GM12873 (cell line): ENCODE measurements around the gene CLIC5.

Experiments
- TF ChIP-seq, protein P1 (sequence below): IDR thresholded peaks from 2 replicates; pipeline ENCODE4 v1.5.1; 2012; ENCODE audit warnings: low read depth, mild to moderate bottlenecking, moderate library complexity, low read length, control low read depth; ENCODE audit not compliant: insufficient read depth; ENCODE audit errors: missing control alignments

Gene CLIC5

DNA sequence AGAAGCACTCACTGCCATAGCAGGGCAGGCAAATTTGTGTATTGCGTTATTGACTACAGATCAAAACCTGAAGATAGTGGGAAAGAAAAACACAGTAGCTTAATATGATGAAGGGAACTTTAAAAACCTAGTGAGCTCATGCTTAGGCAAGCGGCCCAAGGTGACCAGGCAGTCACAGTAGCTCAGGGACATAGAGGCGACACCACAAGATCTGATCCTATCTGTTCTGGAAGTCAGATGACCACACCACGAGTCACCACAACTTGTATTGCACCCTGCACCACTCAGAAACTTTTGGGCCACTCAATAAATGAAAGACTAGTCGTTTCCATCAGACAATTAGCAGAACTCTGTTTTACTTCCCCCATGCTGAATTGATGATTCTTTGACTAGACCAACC, 4.9 kb downstream of the CLIC5 start:
- TF ChIP-seq, protein P1, sequence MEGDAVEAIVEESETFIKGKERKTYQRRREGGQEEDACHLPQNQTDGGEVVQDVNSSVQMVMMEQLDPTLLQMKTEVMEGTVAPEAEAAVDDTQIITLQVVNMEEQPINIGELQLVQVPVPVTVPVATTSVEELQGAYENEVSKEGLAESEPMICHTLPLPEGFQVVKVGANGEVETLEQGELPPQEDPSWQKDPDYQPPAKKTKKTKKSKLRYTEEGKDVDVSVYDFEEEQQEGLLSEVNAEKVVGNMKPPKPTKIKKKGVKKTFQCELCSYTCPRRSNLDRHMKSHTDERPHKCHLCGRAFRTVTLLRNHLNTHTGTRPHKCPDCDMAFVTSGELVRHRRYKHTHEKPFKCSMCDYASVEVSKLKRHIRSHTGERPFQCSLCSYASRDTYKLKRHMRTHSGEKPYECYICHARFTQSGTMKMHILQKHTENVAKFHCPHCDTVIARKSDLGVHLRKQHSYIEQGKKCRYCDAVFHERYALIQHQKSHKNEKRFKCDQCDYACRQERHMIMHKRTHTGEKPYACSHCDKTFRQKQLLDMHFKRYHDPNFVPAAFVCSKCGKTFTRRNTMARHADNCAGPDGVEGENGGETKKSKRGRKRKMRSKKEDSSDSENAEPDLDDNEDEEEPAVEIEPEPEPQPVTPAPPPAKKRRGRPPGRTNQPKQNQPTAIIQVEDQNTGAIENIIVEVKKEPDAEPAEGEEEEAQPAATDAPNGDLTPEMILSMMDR = no peak

DNA sequence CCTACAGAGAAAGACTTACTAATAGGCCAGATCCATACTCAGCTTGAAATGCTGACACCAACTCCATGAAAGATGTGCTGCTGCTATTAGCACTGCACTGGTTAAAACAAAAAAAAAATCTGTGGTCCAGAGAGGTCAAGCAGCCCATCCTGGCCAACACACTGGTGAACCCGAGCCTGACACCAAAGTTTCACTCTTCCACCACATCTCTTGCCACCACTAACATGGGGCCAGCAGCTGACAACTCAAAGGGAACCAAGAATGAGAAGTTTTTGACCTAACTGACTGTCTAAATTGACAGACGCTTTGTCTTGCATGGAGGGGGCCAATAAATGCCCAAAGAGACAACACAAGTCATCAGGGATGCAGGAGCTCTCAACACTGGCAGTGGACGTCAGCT, 5.4 kb downstream of the CLIC5 start:
- TF ChIP-seq, protein P1 = no peak

DNA sequence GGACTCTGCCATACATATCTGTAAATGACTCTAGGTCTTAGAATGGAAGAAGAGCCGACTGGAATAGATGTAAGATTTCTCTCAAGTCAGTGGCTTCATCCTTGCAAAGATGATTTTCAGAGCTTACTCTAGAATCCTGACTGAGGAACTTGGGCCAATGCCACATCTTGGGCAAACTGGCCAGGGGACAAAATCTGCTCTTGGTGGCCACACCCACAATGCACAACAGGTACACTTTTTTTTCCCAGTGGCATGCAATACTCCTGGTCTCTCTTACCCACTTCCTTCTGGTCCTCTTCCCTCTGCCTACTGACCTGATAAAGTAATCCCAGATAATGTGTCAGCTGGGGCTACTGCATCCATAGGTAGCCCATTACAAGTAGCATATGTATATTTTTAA, 13.4 kb downstream of the CLIC5 start:
- TF ChIP-seq, protein P1 = no peak

DNA sequence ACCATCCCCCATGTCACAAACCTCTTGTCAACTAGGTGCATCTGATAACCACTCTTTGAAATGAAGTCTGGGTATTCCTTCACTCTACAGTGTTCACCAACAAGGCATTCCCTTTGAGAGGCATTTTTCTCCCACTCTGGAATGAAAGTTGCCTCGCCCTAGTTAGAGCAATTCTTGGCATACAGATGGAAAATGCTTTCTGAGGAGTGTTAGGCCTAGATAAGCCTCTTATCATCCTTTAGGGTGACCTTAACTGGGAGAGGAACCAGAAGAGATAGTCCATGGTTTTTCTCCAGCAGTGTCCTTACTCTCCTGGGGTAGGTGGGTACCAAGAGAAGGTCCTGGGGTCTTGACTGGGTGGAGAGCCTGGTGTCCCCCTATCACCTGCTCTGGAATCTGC, 14.8 kb downstream of the CLIC5 start:
- TF ChIP-seq, protein P1 = no peak

DNA sequence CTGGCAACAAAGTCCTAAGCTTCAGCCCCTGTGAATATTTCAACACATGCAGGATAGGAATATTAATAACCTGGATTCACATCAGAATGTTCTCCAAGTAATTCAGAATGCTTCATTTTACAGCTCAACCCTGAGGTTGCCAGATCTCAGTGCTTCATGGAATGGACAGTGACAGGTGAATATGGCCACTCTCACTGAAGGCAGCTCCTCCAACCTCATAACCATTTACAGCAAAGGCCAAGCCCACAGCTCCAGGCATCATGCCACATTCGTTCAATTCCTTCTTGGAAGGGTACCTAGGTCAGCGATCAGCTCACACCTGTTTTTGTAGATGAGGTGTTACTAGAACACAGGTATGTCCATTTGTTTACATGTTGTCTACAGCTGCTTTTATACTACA, 17.1 kb downstream of the CLIC5 start:
- TF ChIP-seq, protein P1 = no peak

DNA sequence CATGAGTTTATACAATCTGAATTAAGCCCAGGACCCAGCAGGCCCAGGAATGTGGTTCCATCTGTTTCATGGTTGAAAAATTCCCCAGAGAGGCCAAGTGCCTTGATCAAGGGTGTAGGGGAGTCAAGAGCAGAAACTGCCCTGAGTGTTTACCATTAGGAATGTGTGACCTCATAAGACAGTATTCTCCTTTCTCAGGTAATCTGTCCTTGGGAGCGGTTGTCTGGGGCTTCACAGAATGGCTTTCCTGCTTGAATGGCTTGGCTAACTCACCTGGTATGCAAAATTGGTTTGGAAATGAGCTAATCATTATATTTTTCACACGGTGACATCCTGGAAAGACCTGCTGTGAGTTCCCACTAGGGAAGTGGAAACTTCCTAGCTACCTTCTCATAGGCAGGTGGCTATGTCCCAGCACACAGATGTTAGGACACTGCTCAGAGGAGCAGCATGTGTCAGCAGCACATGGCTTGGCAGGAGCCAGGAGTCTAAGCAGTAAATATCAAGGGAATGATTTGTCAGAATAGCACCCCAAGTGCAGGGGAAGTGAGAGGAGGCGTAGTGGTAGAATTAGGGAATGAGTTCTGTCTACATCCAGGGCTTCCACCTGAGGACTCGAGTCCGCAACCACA, 17.7 kb downstream of the CLIC5 start:
- TF ChIP-seq, protein P1 = no peak

DNA sequence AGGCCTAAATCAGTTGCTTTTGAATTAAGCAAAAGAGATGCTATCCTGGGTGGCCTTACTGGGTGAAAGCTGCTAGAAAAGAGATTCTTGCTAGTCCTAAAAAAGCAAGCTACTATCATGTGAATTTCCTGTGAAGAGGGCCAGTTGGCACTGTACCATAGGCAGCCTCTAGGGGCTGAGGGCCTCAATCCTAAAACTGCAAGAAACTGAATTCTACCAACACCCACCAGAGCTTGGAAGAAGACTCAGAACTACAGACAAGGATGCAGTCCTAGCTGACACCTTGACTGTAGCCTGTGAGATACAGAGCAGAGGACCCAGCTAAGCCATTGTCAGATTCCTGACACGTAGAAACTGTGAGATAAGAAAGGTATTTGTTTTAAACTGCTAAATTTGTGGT, 24.5 kb downstream of the CLIC5 start:
- TF ChIP-seq, protein P1 = peak; percentile 35

DNA sequence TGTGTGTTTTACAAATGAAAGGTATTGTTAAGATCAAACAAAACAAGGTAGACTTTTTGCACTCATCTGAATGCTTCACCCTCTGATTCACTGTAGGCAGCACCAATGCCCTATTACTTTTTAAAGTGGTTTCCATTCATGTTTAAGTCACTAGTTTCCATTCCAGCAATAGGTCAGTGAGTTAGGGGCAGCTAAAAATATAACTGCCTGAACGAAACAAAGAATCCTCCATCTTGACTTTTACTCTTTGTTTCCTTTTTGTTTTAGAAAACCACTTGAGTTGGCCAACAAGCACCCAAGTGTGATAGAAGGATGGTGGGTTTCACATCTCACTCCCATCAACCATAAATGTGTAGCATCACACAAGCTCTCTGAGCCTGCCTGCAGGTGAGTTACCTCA, 25.5 kb downstream of the CLIC5 start:
- TF ChIP-seq, protein P1 = no peak
